IPS-NIHi11 (cell line): ENCODE measurements around the gene ENOX1.

Experiments used
- DNase-seq: peaks from one replicate; pipeline ENCODE4 v3.0.0; 2012; ENCODE audit warnings: mixed read lengths, low spot score

ENOX1 gene

GRCh38 chr13:43289470-43290255 lies 497.1 kb downstream of the ENOX1 start:
- no peak for DNase-seq

DNA sequence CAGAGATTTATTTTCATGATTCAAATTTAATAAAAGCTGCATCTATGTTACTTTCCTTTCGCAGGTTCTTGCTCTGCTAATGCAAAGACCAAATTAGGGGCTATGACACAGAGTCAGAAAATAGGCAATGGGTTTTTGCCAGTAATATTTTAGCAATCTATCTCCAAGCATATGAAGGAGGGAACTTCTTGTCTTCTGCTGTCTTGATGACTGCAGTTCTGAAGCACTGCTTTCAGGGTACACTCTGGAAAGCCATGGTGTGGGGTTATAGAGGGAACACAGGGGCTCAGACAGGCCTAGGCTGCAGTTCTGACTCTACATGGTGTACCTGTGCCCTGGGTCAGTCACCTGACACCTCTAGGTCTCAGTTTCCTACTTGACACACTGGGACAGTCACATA lies 500.0 kb downstream of the ENOX1 start:
- no peak for DNase-seq

GRCh38 chr13:43285933-43286597 lies 500.7 kb downstream of the ENOX1 start:
- no peak for DNase-seq

DNA sequence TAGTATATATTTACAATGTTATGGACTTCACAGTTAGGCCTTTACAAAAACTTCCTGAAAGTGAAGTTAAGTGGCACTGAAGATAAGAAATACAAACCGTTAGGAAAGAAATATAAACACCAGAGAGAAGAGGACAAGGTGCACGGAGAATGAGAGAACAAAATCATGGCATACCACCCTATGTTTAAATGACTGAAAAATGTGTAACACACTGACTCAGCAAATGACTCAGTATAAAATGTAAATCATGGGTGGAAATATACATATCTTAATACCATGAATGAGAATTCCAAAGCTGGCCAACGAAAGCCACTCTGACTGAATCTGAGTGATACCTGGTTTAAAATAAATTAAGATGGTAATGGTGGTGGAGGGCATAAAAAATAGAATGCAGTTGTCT lies 502.6 kb downstream of the ENOX1 start:
- DNase-seq = no peak

DNA sequence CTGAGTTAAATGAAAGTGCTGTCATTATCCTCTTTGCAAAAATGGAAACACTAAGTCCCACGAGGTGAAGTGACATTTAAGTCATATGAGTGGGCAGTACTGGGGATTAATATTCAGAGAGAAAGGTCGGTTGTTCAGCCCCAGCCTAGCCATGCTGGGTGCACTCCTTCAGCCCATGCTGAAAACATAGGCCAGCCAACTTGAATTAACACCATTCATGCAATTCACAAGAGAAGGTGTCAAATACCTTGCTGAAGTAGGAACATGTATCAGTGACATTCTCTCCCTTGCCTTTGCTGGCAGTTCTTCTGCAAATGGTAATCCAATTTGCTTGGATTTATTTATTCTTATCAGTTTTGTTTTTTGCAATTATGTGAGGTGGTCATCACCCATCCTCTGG lies 507.1 kb downstream of the ENOX1 start:
- no peak for DNase-seq

GRCh38 chr13:43278127-43278526 lies 508.6 kb downstream of the ENOX1 start:
- DNase-seq = no peak

GRCh38 chr13:43277142-43277541 lies 509.6 kb downstream of the ENOX1 start:
- DNase-seq = no peak

DNA sequence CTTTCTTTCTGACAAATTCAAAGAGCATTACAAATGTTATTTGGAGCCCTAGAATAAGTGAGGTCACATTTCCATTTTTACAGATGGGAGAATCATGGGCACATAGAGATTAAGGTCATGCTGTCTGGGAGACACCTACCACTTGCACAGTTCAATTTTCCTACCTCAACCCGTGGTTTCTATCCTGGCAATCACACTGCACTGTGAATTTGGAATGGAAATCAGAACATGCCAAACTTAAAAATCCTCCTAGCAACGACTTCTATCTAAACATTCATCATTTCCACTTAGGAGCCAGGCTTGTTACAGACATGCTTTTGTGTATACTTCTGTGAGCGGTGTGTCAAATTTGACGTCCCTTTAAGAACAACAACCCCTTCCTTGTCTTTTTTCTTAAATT lies 511.9 kb downstream of the ENOX1 start:
- no peak for DNase-seq

GRCh38 chr13:43273362-43273761 lies 513.4 kb downstream of the ENOX1 start:
- DNase-seq = no peak

DNA sequence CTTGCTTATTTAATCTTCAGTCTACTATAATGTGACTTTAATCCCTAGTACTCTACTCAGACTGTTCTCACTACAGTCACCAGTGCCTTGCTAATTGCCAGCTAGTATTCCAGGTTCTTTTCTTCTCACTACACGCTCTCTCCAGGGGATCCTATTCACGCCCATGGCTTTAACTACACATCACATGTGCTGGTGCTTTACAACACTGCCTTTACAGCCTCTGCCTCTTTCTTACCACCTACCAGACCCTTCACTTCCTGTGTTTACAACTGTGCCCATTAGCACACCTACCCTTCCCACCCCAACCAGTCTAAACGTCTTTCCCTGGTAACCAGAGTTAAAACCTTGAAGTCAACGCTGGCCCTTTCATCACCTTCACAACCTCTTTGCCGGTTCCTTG lies 513.9 kb downstream of the ENOX1 start:
- no peak for DNase-seq

DNA sequence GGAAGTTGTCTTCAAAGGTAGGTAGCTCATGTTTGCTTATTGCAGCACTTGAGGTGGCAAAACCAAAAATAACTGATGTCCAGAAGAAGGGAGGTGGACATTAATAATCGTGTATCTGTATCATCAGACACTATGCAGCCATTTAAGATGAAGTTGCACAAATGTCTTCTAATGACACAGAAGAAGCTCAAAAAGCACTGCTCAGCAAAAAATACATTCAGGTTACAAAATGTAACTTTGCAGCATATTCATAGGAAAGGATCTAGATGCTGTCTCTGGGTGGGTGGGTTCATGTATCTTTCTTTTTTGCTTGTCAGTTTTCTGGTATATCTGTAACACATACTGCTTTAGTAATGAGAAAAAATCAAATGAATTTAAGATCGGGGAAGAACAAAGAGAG lies 515.6 kb downstream of the ENOX1 start:
- no peak for DNase-seq

DNA sequence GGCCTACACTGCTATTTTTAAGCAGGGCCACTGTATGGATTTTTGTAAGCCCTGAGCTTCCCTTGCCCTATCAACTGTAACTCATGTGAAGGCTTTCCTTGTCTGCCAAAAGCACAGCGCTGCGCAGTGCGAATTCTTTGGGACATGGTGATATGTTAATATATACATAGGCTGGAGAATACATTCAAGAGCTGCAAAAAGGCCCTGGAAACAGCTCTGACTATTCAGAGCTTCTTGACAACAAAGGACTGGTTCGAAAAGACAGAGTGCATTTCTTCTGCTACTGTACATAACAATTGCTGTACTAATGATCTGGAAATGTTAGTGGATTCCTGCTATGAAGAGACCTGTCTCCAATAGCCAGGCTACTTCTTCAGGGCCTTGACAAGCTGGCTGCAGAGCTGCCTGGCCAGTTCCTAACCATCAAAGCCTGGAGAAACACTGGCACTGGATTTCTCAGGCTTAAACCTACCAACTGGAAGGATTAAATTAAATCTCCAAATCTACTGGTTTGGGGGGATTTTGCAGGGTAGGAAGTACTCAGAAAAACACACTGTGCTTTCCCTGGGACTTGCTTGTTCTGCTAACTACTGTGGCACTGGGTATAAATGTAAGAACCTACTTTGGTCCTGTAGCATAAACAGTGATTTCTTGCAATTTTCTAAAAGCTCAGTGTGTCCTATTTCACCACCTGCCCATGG lies 516.5 kb downstream of the ENOX1 start:
- DNase-seq = no peak

DNA sequence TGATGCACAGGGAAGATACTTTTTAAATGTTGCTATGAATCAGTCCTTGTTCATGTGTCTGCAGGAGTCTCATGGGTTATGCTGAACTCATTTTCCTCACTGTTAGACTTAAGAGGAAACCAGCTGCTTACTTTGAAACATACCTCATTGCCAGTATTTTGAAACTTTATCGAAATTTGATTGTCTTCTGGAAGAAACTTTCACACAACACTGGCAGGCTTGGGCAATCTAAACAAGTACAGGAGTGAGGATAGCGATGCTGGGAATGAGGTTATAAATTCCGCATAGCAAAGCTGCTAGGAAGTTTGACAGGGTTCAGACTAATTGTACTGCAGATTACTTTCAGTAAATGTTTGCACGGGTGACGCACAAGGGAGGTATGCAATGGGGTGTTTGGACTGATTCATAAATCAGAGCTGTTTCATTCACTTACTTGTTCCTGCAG lies 517.7 kb downstream of the ENOX1 start:
- DNase-seq = no peak

DNA sequence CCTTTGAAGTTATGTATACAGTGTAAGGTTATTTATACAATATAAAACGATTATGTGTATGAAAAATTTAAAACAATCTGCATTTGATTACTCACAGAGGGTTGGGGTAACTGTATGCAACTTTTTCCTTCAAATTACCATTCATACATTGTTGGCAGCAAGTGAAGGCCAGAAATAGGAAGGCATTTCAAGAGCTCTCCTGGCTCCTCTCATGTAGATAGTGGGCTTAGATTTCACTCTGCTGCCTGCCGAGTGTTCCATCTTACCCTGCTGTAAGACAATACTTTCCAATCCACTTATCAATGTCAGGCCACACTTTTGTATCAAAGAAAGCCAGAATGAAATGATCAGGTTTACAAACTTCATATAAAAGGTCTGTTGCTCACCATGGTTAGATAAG lies 518.1 kb downstream of the ENOX1 start:
- no peak for DNase-seq

DNA sequence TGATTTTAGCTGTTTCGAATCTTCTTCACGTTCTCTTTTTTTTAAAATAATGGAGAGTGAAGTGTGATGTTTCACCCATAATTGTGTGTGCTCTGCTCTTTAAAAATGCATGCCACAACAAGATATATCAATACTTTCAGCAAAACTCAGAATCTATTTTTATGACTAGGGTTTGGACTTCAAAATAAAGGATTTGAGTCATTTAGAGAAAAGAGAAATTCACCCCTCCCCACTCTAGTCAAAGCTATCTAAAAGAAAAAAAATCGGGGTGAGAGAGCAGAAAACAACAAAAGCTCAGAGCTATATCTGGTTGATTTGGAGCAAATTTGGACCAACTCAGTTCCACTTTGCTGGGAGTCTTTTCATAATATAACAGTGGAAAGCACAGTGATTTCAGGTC lies 518.9 kb downstream of the ENOX1 start:
- no peak for DNase-seq

DNA sequence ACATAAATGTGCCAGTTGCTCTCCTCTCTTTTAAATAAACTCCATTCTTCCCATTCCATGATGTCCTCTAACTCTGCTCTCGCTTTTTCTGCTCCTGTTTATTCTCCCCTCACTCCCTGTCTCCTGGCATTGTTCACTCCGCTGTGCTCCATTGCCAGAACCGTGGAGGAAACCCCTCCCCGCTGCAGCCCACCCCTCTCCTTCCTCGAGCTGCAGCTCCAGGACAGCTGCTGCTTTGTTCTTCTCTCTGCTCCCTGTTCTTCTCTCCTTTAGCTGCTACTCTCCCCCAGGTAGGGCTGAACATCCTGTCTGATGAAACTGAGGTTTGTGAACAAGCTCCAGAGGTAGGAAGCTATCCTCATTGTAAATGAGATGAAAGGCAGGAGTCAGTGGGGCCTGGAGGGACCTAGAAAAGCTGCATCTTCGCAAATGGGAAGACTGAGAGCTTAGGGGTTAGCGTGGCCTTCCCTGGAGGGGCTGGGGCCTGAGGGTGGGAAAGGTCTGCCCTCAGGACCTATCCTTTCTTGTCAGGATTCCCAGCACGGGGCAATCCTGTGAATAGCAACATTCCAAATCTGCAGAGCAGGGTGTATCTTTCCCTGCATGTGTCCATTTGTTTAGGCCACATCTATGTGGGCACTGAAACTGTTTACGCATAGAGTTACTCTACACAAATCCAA lies 519.7 kb downstream of the ENOX1 start:
- DNase-seq = no peak

GRCh38 chr13:43265028-43265427 lies 521.7 kb downstream of the ENOX1 start:
- no peak for DNase-seq

DNA sequence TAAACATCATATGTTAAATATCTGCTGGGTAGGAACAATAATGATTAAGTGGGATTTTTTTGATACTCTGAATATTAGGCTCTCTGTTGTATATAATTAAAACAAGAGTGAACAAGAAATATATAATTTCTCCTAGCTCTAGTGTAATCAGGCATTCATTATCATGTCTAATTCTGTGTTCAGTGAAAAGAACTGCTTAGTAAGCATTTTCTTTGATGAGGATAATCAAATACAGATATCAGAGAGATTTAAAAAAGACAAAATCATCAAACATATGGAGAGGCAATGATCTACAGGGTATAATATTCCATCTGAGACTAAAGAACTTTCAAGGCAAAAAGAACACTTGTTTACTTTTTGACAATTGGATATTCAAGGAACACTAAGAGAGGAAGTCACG lies 522.3 kb downstream of the ENOX1 start:
- DNase-seq = no peak

DNA sequence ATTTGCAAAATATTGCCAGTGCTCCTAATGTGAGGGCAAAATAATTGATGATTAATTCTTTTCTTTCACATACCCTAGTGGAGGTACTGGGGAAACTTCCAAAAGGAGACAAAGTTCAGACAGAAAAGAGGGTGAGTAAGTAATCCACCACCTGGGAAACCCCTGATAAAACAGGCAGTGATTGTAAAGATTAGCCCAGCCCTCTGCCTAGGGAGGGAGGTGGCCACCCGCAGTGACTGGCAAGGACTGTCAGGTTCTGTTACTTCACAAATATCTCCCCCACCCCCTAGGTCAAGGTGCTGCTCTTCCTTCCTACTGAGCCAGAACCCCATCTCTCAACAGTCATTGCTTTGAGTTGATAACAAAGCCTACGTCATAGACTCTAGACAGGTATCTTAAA lies 523.7 kb downstream of the ENOX1 start:
- DNase-seq = no peak

GRCh38 chr13:43260999-43261398 lies 525.8 kb downstream of the ENOX1 start:
- no peak for DNase-seq

DNA sequence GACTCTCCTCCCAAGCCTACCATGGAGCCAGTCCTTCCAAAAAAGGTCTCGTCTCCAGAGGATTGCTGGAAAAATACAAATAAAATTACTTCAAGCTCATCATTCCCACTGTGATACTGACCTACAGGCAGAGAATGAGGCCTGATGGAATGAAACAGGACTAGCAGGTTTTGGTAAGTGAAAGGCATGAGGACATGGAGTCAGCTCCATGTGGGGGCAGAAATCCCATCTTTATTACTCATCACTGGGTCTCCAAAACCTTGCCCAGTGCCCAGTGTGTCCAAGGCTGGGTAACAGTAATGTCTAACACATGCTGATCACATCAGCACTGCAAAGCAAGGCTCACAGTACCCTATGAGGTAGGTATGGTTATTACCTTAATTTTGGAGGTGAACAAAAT lies 528.0 kb downstream of the ENOX1 start:
- no peak for DNase-seq

- no peak for DNase-seq
These were observed 529.0 kb downstream of the ENOX1 start for GRCh38 chr13:43257765-43258164.

DNA sequence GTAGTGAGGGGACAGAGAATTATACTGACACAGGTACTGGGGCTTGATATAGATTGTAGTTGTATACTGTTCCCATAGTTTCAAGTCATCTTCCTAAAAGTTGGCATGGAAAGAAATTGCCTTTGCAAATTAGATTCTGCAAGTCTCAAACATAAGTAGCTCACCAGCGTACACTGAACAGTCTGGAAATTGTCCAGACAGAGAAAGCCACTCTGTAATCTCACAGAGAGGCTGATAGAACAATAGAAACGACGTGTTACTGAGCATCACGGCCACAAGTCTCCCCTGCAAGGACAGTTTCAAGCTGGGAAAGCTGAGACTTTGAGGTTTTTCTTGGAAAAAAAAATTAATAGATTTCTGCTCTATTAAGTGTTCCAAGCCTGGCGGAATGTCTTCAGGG lies 534.8 kb downstream of the ENOX1 start:
- no peak for DNase-seq
